ENCODE measurements around the gene LDB2.

The LDB2 gene

GRCh38 chr4:16757080-16757521 is 141.3 kb downstream of the LDB2 start:
- no peak for TF ChIP-seq CTCF (IDR thresholded peaks at IDR 0.05; ENCODE audit: low read depth, low read length, missing control alignments)
- H3K4me3 ChIP-seq (ENCODE audit: low read depth, low read length), result no peak overlapping the region
- DNase-seq (ENCODE audit: low read depth), result no peak

GRCh38 chr4:16754104-16754503 is 144.3 kb downstream of the LDB2 start:
- DNase-seq (ENCODE audit: low read depth), result no peak
- no peak for TF ChIP-seq CTCF (IDR thresholded peaks at IDR 0.05; ENCODE audit: low read depth, low read length, missing control alignments)
- no peak overlapping the region for H3K4me3 ChIP-seq (ENCODE audit: low read depth, low read length)

GRCh38 chr4:16752150-16752549 is 146.3 kb downstream of the LDB2 start:
- H3K4me3 ChIP-seq (ENCODE audit: low read depth, low read length), result no peak overlapping the region
- peak; percentile 11 for TF ChIP-seq CTCF (IDR thresholded peaks at IDR 0.05; ENCODE audit: low read depth, low read length, missing control alignments)
- DNase-seq (ENCODE audit: low read depth), result no peak

GRCh38 chr4:16750882-16751642 is 147.4 kb downstream of the LDB2 start:
- DNase-seq (ENCODE audit: low read depth), result no peak
- no peak for TF ChIP-seq CTCF (IDR thresholded peaks at IDR 0.05; ENCODE audit: low read depth, low read length, missing control alignments)
- H3K4me3 ChIP-seq (ENCODE audit: low read depth, low read length), result no peak overlapping the region

- no peak overlapping the region for H3K4me3 ChIP-seq (ENCODE audit: low read depth, low read length)
- no peak for DNase-seq (ENCODE audit: low read depth)
- no peak for TF ChIP-seq CTCF (IDR thresholded peaks at IDR 0.05; ENCODE audit: low read depth, low read length, missing control alignments)
Measured at GRCh38 chr4:16750216-16750615, 148.2 kb downstream of the LDB2 start.

- no peak overlapping the region for H3K4me3 ChIP-seq (ENCODE audit: low read depth, low read length)
- DNase-seq (ENCODE audit: low read depth), result no peak
- no peak for TF ChIP-seq CTCF (IDR thresholded peaks at IDR 0.05; ENCODE audit: low read depth, low read length, missing control alignments)
Measured at GRCh38 chr4:16745887-16746286, 152.6 kb downstream of the LDB2 start.
